K562 (cell line): Measurements from ENCODE around the gene FRMD3. TPM values are rescaled to one million over a fixed set of nuclear protein-coding genes. Genes with fewer than 3 reads are reported as not detected.

Experiments
- ATAC-seq: fragments of 200-7000 bp; cut with Tn5 transposase; 3 replicates; pipeline ENCODE4 v1.9.1; 2020; ENCODE audit warnings: moderate library complexity
- BruUV-seq: library from RNA; stranded (reverse); fragments of 400-500 nt; replicated peaks from 2 replicates; lab custom pipeline; 2021; lab: Mats Ljungman, UMichigan
- CTCF ChIA-PET: fragments of 300-600 bp; formaldehyde crosslinking; extraction: SDS; loops from one replicate; lab custom pipeline; 2021; ENCODE audit warnings: low intra/inter-chr PET ratio; lab: Yijun Ruan, JAX
- POLR2A ChIA-PET: fragments of 300-600, 350-650 bp; sonication (Branson Sonifier 250); formaldehyde crosslinking; extraction: SDS; loops from one replicate; lab custom pipeline; 2021; ENCODE audit warnings: antibody characterized with exemption, inconsistent platforms; lab: Yijun Ruan, JAX
- DNase-seq, 4 experiments: peaks; one replicate each; pipeline versions ENCODE4 v3.0.0 to v3.0.0-alpha.2; 2011 to 2018; ENCODE audit warnings: low spot score in 3 of 4, mixed read lengths in 3 of 4; ENCODE audit errors: extremely low read depth in 1 of 4
- FAIRE-seq: peaks from 2 replicates; lab custom pipeline; 2011; peaks lifted over from hg19 to GRCh38; lab: Jason Lieb, UNC
- H2AFZ ChIP-seq: 2 replicates; pipeline ENCODE4 v1.6.0; 2011; ENCODE audit warnings: low read depth, low read length, control low read depth, inconsistent platforms
- H3K27ac ChIP-seq: fragments of 200-600 bp; 3 replicates; pipeline ENCODE4 v1.8.0; 2011; ENCODE audit warnings: low read depth, mild to moderate bottlenecking, control low read depth, inconsistent platforms, low read length, moderate library complexity, mixed read lengths; ENCODE audit errors: extremely low read depth
- H3K27me3 ChIP-seq, 2 experiments: fragments of 300-600 bp in 1 of 2; 2 replicates in 1 of 2; 3 replicates in 1 of 2; pipeline versions ENCODE4 v1.6.0 to v1.8.0; 2011; ENCODE audit warnings: inconsistent platforms in 2 of 2, low read length in 2 of 2, mild to moderate bottlenecking in 1 of 2, mixed read lengths in 1 of 2, moderate library complexity in 1 of 2; ENCODE audit not compliant: control insufficient read depth in 2 of 2, insufficient read depth in 2 of 2
- H3K36me3 ChIP-seq: fragments of 300-600 bp; 3 replicates; pipeline ENCODE4 v1.8.0; 2011; ENCODE audit warnings: mild to moderate bottlenecking, low read length, inconsistent platforms; ENCODE audit not compliant: control insufficient read depth, insufficient read depth
- H3K4me1 ChIP-seq, 2 experiments: fragments of 200-600 bp in 1 of 2; replicated peaks in 1 of 2; 2 replicates in 1 of 2; 3 replicates in 1 of 2; pipeline versions ENCODE4 v1.5.1 to v1.8.0; 2011; ENCODE audit warnings: inconsistent platforms in 2 of 2, low read length in 2 of 2, mild to moderate bottlenecking in 1 of 2, mixed read lengths in 1 of 2, moderate library complexity in 1 of 2; ENCODE audit not compliant: control insufficient read depth in 2 of 2, insufficient read depth in 2 of 2
- H3K4me2 ChIP-seq: 2 replicates; pipeline ENCODE4 v1.6.1; 2011; ENCODE audit warnings: low read length, control low read depth, inconsistent platforms, mixed read lengths; ENCODE audit not compliant: insufficient read depth
- H3K4me3 ChIP-seq: fragments of 200-600 bp; sonication (generic), shearing (Covaris generic); 2 replicates; pipeline ENCODE4 v1.5.1; 2016; ENCODE audit warnings: control low read depth, inconsistent platforms
- H3K79me2 ChIP-seq: fragments of 200-600 bp; 3 replicates; pipeline ENCODE4 v1.8.0; 2011; ENCODE audit warnings: low read length, inconsistent platforms; ENCODE audit not compliant: control insufficient read depth, insufficient read depth
- H3K9ac ChIP-seq, 2 experiments: 2 replicates each; pipeline versions ENCODE4 v1.6.0 to v1.6.1; 2011; ENCODE audit warnings: low read depth in 2 of 2, low read length in 2 of 2, control low read depth in 1 of 2, inconsistent platforms in 1 of 2, mild to moderate bottlenecking in 1 of 2, mixed read lengths in 1 of 2; ENCODE audit not compliant: insufficient read depth in 1 of 2
- H3K9me1 ChIP-seq: one replicate; pipeline ENCODE4 v1.6.0; 2011; ENCODE audit warnings: inconsistent platforms, mild to moderate bottlenecking, low read length, moderate library complexity; ENCODE audit not compliant: control insufficient read depth, insufficient read depth
- H3K9me3 ChIP-seq: replicated peaks from 2 replicates; pipeline ENCODE4 v1.5.1; 2011; ENCODE audit warnings: low read depth, low read length, inconsistent platforms; ENCODE audit not compliant: control insufficient read depth, insufficient read depth
- H4K20me1 ChIP-seq: replicated peaks from 2 replicates; pipeline ENCODE4 v1.6.1; 2011; ENCODE audit warnings: low read length, inconsistent platforms, mixed read lengths; ENCODE audit not compliant: control insufficient read depth, insufficient read depth
- CREBBP ChIP-seq: IDR thresholded peaks from one replicate; pipeline ENCODE4 v1.6.1; 2012; ENCODE audit warnings: low read depth, mild to moderate bottlenecking, control low read depth, inconsistent platforms, low read length
- GABPB2 ChIP-seq: fragments of 250-450 bp; sonication (Bioruptor Pico); conservative IDR thresholded peaks from 2 replicates; pipeline ENCODE4 v1.5.1; 2021; ENCODE audit warnings: mild to moderate bottlenecking
- GTF2A2 ChIP-seq: IDR thresholded peaks from 2 replicates; pipeline ENCODE4 v1.6.1; 2016; ENCODE audit warnings: mild to moderate bottlenecking, missing genetic modification characterization, missing compliant biosample characterization
- KAT2B ChIP-seq: IDR thresholded peaks from one replicate; pipeline ENCODE4 v1.6.1; 2012; ENCODE audit warnings: low read depth, mild to moderate bottlenecking, control low read depth, inconsistent platforms, low read length, moderate library complexity
- SRSF1 ChIP-seq: fragments of 200-400 bp; formaldehyde crosslinking; IDR thresholded peaks from 2 replicates; pipeline ENCODE4 v1.6.1; 2017; ENCODE audit warnings: mild to moderate bottlenecking, low read depth, low read length, moderate library complexity
- ZNF778 ChIP-seq: fragments of 450-650 bp; formaldehyde crosslinking; IDR thresholded peaks from 2 replicates; pipeline ENCODE4 v1.4.0; 2020; ENCODE audit warnings: mild to moderate bottlenecking, moderate library complexity
- WGBS: fragments of 100-300 bp; shearing (Covaris generic); methylation state at CpG from one replicate; pipeline ENCODE4 v1.1.6; 2016; ENCODE audit warnings: low coverage, mixed read lengths; ENCODE audit not compliant: insufficient coverage; ENCODE audit errors: missing lambda C conversion rate; 5-methylcytosine and 5-hydroxymethylcytosine counted together
- in situ Hi-C: fragments of 300-500 bp; cut with MboI; formaldehyde crosslinking; loops from 4 replicates; pipeline ENCODE4 v1.15.0; 2018; ENCODE audit warnings: inconsistent platforms, mixed read lengths
- intact Hi-C: fragments of 100-400 bp; cut with micrococcal nuclease; formaldehyde crosslinking; loops from 2 replicates; pipeline ENCODE4 v1.14.2; 2022
- polyA plus RNA-seq, 8 experiments: library from polyadenylated mRNA; depleted of rRNA in 4 of 8; stranded (reverse) in 5 of 8; unstranded in 3 of 8; fragments of >200 nt; fragmentation: Nextera tagmentation in 2 of 8; fragmentation: Illumina TruSeq in 1 of 8; extraction: Ambion mirVana in 2 of 8; extraction: Trizol in 1 of 8; gene quantifications; 2 replicates each; pipeline versions ENCODE4 v1.2.1 to v1.2.3, GENCODE V29; 2011 to 2014; ENCODE audit warnings: inconsistent platforms in 1 of 8, missing spikeins in 1 of 8
- total RNA-seq, 7 experiments: library from RNA; depleted of rRNA in 6 of 7; stranded (reverse); fragments of >200 nt in 6 of 7; fragmentation: Illumina TruSeq in 2 of 7; extraction: Trizol in 2 of 7; gene quantifications; 2 replicates each; pipeline versions ENCODE4 v1.2.1 to v1.2.3, GENCODE V29; 2011 to 2021; ENCODE audit warnings: low replicate concordance in 1 of 7
- TF ChIP-seq, protein P1 (sequence below), 2 experiments: IDR thresholded peaks in 1 of 2; conservative IDR thresholded peaks in 1 of 2; 2 replicates each; pipeline ENCODE4 v1.6.1; 2016; ENCODE audit warnings: low read depth in 2 of 2, mild to moderate bottlenecking in 1 of 2, missing compliant biosample characterization in 1 of 2, missing genetic modification characterization in 1 of 2, moderate library complexity in 1 of 2

Gene FRMD3
- total and polyA plus RNA-seq, 9 of the 15 experiments (the other 6 are each of a cell fraction or from before 2014, with no cell fraction given) = 0.09 to 0.51 (median 0.21) TPM

DNA sequence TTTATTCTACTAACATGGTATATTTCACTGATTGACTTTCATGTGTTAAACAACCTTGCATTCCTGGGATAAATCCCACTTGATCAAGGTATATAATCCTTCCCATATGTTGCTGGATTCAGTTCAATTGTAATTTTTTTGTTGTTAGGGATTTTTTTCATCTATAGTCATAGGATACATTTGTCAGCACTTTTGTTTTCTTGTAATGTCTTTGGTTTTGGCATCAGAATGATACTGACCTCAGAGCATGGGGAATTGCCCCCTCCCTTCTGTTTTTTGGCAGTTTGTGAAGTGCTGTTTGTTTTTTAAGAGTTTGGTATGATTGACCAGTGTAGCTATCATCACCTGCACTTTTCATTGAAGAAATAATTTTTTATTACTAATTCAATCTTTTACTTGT lies 298.5 kb downstream of the FRMD3 start (continued):
- TF ChIP-seq GTF2A2 (no peak), CREBBP (no peak), SRSF1 (no peak)

DNA sequence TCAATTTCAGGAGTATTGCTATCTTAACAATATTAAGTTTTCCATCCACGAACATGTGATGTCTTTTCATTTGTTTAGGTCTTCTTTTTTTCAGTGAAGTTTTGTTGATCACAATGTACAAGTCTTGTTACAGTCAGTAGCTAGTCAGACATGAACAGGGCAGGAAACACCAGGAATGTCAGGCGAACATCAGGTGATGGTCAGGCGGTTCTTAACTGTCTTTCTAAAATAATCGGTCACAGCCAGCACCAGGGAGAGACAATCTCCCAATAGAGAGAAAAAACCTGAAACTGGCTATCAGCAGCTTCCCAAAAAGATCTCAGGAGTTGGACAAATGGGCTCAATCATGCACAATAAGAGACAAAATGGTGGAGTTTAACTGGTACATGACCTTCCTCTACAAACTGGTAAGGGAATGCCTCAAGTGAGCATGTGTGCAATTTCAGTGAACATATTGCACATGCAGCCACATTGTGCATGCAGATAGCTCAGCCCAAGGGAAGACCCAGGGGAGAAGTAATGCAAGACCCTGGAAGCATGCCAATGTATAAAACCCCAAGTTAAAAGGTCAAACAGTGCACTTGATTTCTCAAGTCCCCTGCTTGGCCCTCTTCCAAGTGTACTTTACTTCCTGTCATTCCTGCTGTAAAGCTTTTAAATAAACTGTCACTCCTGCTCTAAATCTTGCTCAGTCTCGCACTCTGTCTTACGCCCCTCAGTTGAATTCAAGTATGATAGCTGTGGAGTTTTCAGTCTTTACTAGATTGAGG lies 299.1 kb downstream of the FRMD3 start:
- Histone ChIP-seq H4K20me1 (no peaks in the 10 kb centered on the region), H3K9me3 (no peaks in the 10 kb centered on the region), H3K9ac (no peak overlapping the region), H3K36me3 (no peaks in the 10 kb centered on the region), H2AFZ (no peak overlapping the region), H3K4me2 (no peak overlapping the region), H3K27me3 (no peaks in the 10 kb centered on the region), H3K27ac (no peak overlapping the region), H3K9me1 (no peaks in the 10 kb centered on the region), H3K4me3 (no peak overlapping the region), H3K4me1 (no peaks in the 10 kb centered on the region), H3K79me2 (no peaks in the 10 kb centered on the region)
- 2% methylated on average over 3 of the region's 6 CpGs for WGBS
- in situ Hi-C loops = no loop called here
- FAIRE-seq (no peak), DNase-seq (no peak), ATAC-seq (no peak)
- BruUV-seq = no TSS peak
- TF ChIP-seq, protein P1, sequence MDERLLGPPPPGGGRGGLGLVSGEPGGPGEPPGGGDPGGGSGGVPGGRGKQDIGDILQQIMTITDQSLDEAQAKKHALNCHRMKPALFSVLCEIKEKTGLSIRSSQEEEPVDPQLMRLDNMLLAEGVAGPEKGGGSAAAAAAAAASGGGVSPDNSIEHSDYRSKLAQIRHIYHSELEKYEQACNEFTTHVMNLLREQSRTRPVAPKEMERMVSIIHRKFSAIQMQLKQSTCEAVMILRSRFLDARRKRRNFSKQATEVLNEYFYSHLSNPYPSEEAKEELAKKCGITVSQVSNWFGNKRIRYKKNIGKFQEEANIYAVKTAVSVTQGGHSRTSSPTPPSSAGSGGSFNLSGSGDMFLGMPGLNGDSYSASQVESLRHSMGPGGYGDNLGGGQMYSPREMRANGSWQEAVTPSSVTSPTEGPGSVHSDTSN (CRISPR knock-in tag; IDR thresholded peaks at IDR 0.05; ENCODE audit: low read depth) = no peak
- TF ChIP-seq, protein P1 (tag; conservative IDR thresholded peaks at IDR 0.05; ENCODE audit: low read depth) = peak; percentile 30; the same call in 1 of the 2 replicates
- TF ChIP-seq ZNF778 (CRISPR knock-in tag) = no peak
- TF ChIP-seq GABPB2 (CRISPR knock-in tag) = no peak
- no peak for TF ChIP-seq KAT2B
- ChIA-PET POLR2A (interaction anchor here (0.5 kb wide), 1 partner anchor 122 kb away, joined by 3 read pairs; no protein-coding TSS in a partner anchor), CTCF (no interaction called here)
- intact Hi-C loops = no loop called here
